ENCODE measurements around the gene KSR1.

The KSR1 gene

DNA sequence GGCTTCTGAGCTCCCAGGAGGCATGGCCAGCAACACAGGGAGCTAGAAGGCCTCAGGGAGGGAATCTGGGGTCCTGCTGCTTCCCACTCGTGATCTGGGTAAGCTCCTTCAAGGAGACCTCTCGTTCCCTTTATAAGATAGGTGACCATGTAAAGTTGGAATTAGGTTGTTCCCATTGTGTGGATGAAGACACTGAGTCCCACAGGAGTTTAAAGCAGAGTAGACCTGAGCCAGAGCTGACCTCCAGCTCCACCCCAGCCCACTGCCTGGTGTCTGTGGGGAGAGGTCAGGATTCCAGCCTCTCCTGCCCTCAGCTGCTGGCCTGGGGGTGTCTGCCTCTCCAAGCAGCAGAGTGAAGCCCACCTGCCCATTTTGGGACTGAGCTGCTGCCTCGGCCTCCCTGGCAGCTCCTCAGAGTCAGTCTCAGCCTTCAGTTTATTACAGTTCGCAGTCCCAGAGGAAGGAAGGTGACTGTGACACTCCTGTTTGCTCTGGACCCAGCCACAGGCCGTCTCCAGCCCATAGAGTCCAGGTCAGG, 141.6 kb downstream of the KSR1 start:
- DNase-seq: no peak

DNA sequence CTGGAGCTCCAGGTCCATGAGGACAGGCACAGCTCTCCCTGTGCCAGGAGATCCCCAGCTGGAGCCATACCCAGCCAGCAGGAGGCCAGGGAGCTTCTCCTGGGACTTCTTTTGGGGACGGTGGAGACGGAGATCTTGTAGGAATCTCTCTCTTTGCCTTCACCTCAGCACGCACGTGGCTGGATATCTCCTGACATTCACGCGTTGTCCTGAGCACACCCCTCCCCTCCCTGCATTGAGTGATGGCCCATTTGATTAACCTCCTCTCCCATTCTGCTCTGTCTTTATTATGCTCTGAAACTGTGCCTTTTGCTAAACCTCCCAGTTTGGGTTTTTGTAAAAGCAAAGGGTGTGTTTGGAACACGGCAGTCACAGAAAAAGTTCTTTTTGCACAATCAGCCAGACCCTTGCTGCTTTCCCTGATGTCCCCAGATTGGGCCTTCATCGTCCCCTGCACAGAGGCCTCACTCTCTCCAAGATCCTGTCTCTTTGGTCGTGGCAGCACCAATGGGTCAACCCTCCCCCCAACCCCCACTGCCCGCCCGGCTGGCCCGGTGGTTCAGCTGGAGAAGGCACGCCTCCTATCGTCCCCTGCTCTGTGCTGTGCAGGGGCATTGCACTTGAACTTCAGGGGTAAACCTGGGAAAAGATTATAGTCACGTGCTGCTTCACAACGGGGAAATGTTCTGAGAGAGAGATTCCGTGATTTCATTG, 142.2 kb downstream of the KSR1 start:
- no peak for DNase-seq

DNA sequence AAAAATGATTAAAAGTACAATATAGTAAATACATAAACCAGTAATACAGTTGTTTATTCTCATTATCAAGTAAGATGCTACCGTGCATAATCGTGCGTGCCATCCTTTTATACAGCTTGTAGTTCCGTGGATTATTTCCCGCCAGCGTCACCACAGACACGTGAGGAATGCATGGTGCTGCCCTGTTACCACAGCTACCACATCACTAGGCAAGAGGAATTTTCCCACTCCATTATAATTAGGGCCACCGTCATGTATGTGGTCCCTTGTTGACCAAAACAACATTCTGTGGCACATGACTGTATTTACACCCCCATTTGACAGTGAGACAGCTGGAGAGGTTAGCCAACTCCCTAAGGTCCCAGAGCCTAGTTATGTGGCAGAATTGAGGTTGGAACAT, 144.2 kb downstream of the KSR1 start:
- peak; percentile 28 for DNase-seq

DNA sequence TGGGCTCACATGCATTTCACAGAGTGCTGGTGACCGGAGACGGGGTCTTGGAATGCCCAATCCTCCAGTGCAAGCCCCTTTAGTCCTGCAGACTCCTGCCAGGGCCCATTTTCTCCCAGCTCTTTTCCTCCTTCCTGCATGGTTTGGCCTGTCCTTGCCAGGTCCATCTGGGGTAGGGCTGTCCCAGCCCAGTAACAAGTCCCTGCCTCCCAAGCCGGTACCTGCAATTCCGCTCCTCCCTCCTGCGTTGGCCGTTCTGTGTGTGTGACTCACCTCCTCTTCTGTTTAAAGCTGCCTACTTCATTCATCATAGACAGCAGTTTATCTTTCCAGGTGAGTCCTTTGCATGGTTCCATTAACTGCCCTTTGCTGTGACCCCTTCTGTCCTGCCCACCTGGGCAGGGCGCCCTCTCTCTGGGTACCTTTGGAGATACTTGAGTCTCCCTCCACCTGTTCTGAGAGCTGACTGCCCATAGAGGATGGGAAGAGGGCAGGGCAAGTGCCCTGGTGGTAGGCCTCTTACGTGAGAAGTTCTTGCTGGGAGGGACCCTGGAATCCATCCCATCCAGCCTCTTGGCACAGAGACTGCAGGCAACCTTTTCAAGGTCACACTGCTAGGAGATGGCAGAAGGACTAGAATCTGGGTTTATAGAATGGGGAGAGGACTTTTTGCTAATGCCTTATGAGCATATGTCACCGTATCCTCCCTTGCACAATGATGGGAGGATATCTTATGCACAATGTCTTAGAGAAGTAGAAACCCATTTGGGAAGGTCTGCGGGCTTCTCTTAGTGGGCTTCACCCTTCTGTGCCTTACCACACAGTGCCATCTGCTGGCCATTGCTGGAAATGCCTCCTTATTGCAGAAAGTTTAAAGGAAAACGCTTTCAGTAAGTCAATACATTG, 145.1 kb downstream of the KSR1 start:
- peak; percentile 74 for DNase-seq

DNA sequence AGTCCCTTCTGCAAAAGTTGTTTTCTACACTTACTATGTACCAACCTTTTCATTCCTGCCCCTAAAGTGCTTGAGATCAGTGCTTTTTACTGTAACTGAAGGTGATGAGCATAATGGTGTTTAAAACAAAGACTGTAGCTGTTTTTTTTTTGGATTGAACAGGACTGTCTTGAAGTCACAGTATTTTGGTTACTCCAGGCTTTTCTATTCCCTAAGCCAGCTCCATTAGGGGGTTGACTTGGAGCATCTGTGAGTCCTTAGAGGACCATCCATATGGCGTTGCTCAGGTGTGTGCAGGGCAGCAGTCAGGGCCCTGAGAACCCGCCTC, 145.7 kb downstream of the KSR1 start:
- DNase-seq: no peak

DNA sequence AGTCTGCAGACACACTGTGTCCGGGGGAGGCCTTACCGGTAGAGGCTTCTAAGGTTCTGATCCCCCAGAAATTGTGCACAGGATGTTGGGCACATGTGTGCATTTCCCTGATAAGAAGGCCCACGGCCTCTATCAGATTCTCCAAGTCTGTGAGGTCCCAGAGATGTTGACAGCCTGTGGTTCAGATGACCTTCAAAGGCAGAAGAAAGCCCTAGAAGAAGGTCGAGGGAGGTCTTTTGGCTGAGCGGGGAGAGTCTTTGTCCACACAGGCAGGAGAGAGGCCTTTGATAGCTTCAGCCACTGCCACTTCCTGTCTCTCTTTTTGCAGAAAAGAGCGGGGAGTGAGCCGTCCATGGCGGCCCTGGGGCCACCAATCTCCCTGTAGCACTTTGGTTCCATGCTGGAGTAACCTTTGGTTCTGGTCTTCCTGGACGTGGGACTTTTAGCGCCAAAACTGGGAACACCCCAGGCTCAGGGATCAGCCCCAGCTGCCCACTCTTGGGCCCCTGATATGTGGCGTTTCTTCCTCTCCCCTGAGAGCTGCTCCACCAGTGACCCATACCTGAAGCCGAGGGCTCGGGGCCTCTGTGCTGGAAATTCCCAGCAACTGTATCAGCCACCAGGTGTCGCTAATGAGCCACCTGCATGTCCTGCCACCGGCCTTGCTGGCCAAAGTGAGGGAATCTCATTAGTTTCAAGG, 146.6 kb downstream of the KSR1 start:
- DNase-seq: peak; percentile 53

DNA sequence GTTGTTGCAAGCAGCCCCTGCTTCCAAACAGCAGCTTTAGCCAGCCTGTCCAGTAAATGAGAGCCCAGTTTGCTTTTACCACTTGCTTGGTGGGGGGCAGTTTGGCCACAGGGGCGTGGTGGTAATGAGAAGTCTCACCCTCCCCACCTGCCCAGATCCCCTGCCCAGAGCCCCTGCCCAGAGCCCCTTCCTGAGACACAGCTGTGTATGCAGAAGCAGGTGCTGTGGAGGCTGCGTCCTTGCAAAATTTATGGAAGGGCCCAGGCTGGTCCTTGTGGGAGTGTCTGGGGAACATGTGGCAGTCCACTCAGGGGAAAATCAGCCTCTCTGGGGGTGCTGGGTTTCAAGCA, 147.1 kb downstream of the KSR1 start:
- DNase-seq: no peak

DNA sequence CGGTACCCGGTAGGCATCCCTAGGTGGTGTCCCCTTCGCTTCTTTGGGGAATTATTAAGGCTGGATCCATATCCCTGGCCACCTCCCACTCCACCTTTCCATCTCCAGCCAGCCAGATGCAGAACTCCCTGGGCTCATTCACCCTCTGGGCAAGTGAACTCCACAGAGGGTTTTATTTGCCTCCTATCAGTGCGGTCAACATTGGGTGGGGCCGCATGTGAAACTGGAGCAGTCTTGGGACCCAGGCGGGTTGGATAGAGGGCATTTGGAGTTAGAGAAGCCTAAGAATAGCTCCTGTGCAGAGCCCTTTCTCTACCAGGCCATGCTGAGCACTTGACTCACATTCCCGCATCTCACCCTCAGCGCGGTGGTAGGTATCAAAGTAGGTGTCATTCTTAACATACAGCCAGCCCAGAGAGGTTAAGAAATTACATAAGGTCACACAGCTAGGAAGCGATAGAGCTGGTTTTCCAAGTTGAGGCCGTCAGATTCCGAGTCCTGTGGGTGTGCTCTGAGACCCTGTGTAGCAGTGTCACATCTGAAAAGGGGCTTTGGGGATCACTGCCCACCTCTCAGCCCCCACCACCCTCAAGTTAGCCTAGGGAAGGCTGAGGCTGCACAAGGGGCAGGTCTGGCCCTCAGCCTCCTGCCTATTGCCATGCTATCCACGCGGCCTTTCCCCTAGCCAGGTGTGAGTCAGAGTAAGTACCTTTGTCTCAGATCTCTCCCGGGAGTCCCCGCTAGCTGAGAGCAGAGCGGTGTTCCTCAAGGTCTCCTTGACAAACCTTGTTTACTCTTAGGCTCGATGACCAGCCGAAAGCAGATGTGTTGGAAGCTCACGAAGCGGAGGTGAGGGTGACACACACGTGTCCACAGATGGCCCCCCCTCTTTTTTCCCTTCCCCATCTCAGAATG, 147.9 kb downstream of the KSR1 start:
- no peak for DNase-seq

DNA sequence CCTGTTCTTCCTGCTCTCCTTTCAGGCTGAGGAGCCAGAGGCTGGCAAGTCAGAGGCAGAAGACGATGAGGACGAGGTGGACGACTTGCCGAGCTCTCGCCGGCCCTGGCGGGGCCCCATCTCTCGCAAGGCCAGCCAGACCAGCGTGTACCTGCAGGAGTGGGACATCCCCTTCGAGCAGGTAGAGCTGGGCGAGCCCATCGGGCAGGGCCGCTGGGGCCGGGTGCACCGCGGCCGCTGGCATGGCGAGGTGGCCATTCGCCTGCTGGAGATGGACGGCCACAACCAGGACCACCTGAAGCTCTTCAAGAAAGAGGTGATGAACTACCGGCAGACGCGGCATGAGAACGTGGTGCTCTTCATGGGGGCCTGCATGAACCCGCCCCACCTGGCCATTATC, 149.2 kb downstream of the KSR1 start:
- no peak for DNase-seq

DNA sequence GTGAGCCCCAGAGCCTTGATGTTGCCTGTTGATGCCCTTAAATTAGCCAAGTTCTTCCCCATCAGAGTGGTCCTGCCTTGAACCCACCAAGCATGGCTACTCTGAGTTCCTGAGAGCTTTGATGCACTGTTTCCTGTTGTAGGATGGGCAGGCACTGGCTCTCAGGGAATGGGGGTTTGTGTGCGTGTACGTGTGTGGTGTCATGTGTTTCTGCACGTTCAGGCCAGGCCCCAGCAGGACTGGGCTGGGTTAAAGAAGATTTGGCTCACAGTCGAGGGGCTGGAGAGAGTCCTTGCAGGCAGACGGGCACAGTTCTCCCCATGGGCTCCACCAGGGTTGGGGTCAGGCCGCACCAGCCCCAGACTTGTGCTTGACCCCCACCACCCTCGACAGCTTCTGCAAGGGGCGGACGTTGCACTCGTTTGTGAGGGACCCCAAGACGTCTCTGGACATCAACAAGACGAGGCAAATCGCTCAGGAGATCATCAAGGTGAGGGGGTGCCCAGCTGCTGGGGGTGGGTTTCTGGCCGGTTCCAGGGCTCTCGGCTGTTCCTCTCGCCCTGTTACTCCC, 151.4 kb downstream of the KSR1 start:
- no peak for DNase-seq

DNA sequence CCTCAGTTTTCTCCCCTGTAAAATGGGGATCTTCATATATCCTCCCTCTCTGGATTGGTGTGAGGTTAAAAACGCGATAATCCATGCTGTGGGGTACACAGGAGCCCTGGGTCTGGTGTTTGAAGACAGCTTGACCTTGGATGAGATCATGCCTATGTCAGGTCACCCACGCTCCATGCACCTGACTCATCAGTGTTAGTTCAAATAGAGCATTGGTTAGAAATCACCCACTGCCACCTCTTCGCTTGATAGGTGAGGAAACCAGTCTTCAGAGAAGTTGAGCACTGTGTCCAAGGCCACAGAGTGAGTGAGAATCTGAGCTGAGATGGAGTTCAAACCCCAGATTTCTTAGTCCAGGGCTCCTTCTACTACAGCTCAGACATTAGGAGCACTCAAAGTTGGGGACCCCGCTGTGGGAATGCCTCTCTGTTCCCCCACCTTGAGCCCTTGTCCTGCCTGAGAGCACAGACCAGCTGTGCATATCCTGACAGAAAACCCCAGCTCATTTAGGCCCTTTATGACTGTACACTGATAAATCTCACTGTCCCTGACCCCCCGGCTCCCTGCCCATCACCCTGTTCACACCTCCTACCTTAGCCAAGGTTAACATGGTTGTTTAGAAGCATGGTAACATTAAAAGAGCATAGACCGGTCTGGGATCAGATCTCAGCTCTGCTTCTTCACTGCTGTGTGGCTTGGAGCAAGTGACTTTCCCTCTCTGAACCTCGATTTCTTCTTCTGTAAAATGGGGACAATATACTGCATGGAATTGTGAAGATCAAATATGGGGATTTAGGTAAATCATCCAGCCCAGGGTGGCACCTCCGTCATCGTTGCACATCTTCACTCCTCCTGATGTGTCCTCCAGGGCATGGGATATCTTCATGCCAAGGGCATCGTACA, 152.3 kb downstream of the KSR1 start:
- DNase-seq: no peak

DNA sequence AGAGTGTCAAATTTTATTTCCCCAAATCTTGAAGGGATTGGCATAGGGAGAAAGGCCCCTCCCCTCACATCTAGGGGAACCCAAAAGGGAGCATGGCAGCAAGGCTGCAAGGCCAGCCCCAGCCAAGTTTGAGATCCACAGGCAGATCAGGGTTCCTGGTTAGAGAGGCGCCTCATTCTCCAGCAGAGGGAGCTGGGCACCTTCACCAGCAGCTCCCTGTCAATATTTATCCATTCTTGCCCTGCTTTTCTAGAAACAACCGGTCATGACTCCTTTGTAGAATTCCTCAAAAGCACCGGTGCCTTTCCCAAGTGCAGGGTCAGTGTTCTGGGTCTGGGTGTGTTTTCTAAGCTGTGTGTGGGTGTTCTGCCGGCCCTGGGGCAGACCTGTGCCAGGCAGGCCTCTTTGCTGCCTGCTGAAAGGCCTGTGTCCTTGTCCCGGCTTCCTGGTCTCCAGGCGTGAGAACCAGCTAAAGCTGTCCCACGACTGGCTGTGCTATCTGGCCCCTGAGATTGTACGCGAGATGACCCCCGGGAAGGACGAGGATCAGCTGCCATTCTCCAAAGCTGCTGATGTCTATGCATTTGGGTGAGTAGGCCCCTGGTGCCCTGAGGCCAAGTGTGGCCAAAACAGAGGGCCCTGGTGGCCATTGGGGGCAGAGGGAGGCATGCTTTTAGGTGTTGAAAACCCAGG, 153.5 kb downstream of the KSR1 start:
- no peak for DNase-seq

DNA sequence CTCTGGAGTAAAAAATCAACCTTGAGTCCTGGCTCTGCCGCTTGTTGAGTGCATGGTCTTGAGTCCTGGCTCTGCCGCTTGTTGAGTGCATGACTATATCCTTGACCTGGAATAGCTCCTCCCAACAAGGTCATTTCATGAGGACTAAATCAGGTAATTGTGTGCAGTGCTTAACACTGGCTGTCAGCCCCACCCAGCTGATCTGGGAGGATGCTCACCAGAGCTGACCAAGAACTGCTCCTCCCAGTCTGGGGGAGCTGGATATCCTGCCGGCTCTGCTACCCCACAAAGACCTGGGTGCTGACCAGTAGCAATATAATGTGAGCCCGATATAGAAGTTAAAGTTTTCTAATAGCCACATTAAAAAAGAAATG, 154.0 kb downstream of the KSR1 start:
- DNase-seq: no peak

DNA sequence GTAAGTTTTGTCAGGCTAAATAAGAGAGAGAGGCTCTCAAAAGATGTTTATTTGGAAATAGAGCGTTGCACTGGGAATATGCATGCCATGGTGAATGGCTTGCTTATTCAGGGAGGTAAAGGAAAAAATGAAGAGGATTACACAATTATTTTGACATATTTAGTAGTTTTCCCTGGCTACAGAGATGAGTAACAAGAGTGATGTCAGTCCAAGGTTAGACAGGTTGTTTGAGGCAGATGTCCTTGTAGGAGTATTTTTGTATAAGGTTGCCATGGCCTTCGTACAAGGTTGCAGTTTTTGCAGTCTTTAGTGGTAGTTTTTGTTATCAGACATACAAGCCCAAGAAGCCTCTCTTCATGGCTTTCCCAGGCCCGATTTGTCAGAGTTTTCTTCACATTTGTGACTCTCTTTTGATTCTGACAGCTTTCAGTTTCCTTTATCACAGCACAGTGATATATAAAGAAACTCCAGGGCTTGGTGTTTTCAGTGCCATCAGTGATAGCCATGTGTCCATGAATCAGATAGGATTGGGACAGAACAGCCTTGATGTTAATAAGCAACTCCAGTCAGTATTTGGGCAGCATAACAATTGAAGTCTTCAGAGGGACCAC, 156.0 kb downstream of the KSR1 start:
- DNase-seq: no peak

DNA sequence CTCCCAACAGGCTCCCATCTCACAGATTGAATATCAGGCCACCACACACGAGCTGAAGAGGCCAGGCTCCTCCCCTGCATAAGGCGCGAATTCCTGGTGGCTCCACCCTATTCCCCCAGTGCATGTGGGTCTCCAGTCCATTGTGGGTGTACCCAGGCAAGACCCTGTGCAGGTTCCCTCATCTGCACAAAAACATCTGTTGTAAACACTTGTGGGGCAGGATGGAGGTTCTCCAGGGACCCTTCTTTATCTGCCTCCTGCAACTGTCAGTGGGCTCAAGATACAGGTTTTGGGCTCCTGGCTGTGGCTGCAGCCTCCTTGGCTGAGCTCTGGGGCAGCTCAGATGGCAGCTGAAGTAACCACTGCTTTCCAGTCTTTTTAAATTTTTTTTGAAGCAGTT, 157.2 kb downstream of the KSR1 start:
- DNase-seq: no peak

DNA sequence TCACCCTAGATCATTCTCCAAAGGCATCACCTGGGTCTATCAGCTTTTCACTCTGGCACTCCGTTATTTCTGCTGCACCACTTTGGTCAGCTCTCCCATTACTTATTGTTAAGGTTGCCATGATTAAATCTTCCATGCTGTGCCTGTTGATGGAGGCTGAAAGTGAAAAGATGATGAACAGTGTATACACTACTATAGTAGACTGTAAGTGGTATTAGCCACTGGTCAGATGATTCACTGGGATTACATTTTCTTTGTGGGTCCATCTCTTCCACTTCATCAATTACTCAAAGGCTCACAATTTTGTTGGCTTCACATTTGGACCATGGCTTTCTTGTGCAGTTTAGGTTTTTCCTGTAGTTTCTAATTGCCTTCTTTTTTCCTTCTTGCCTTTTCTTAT, 158.9 kb downstream of the KSR1 start:
- no peak for DNase-seq

DNA sequence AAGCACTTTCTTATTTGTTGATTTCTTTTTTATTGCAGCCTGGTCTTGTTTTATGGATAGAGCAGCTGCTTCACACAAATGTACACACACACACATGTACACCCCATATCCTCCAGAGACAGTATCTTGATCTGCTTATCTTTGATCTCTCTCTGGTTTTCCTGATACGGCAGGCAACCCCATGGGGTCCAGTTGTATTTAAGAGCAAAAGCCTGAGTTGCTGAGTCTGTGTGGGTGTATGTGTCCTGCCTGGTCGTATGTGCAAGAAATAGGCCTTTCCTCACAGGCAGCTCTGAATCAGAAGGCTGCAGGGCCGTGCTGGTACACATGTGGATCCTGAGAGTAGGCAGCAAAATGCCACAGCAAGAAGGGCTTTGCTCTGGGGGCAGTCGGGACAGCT, 160.2 kb downstream of the KSR1 start:
- no peak for DNase-seq

DNA sequence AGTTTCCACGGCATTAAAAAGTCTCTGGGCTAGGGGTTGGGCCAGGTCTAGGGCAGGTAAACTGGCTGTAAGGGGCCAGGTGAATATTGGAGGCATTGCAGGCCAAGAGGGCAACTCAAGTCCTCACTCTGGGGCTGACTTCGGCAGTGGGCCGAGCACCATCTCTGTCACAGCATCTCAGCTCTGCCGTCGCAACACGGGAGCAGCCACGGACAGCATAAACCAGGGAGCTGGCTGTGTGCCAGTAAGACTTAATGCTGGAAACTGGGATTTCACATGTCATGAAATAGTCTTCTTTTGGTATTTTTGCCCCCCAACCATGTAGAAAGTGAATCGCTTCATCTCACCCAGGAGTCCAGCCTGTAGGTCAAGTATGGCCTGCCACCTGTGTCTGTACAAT, 162.2 kb downstream of the KSR1 start:
- no peak for DNase-seq

DNA sequence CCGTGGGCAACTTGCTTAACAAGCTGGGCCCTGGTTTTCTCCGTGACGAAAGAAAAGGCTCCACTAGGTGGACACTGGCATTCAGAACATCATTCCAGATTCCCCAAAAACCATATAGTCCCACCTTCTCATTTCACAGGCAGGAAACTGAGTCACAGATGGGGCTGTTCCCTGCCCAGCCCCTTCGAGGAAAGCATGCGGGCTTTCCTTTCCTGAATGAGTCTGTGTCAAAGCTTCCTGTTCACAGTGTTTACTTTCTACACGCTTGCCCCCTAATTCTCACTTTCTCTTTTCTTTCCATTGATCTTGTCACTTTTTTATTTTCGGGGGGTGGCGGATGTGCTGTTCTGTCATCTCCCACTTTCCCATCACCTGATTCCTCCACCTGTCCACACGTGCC, 164.5 kb downstream of the KSR1 start:
- no peak for DNase-seq

DNA sequence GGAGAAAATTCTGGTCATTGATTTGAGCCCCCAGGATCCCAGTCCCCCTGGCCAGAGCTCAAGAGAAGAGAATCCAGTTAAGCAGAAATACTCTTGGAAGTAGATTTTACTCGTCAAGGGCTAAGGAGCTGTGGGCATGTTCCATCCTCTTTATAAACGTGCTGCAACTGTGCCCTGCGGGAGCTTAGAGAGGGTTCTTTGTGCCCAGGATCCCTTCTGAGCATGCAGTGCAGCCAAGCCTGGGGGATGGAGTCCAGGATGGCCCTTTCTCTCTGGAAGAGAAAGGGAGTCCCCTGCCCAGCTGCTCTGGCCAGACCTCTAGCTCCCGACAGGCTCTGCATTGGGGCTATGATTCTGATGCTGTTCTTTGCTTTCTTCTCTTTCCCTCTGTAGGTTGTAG, 165.3 kb downstream of the KSR1 start:
- no peak for DNase-seq

Measured in fibroblast of skin of abdomen (primary cell).